Measurements from ENCODE around the gene SLC5A10.

Gene SLC5A10

GRCh38 chr17:18966831-18967624 lies 15.1 kb downstream of the SLC5A10 start:
- no peak for DNase-seq

GRCh38 chr17:18967916-18968315 lies 16.0 kb downstream of the SLC5A10 start:
- no peak for DNase-seq

- DNase-seq: no peak
These were observed 16.4 kb downstream of the SLC5A10 start for GRCh38 chr17:18968345-18968744.

DNA sequence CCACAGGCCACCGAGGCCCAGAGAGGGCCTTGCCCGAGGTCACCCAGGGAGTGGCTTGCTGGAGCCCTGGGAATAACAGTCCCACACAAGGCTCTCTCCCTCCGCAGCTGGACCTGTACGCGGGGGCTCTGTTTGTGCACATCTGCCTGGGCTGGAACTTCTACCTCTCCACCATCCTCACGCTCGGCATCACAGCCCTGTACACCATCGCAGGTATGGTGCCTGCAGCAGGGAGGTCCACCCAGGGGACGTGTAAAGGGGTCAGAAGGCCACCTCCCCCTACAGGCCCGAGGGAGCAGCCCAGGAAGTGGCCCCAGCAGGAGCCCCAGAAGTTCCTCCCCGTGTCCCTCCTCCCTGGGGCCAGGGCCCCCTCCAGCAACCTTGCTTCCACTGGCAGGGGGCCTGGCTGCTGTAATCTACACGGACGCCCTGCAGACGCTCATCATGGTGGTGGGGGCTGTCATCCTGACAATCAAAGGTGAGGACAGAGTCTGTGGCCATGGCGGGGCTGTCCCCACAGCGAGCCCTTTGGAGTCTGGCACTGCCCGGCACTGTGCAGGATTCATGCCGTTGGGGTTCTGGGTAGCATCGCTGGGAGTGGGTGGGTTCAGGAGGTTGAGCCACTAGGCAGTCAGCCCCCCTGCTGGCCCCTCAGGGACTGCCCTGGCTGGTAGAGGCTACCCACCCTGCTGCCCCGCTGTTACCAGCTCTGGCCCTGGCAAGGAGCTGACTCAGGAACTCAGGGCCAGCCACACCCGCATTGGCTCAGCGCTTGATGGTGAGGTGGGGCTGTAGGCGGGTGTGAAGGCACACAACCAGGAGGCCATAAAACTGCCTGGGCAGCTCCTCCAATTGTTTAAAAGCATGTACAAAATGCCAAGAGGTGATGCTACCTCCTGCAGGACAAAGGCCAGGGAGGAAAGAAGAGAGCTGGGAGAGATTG lies 17.3 kb downstream of the SLC5A10 start:
- DNase-seq: no peak

DNA sequence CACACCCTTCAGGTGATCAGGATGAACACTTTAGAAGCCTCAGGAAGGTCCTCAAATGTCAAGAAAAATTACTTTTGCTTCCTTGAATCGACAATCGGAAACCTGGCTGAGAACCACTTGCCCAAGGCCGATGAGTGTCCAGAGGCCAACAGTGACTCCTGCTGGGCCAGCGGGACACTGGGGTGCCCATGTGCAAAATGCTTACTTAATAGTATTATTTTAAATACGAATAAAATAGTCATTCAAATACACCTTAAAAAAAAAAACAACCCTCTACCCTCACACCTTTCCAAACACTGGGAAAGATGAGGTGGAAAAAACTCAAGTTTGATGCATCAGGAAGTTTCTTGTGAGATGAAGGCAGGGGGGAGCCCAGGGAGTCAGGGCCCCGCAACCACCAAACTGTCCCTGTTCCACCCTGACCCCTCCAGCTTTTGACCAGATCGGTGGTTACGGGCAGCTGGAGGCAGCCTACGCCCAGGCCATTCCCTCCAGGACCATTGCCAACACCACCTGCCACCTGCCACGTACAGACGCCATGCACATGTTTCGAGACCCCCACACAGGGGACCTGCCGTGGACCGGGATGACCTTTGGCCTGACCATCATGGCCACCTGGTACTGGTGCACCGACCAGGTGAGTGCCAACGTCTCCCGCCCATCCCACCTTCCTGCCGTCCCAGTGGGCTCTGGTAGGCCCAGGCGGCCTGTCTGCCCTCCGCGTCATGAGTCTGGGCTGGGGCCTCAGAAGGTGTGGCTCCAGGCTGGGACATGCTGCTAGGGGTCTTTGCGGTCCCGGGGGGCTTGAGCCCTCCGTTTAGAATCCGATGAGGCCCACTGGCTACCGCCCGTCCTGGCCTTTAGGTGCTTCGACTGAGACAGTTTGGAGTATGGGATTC lies 18.9 kb downstream of the SLC5A10 start:
- DNase-seq: no peak

DNA sequence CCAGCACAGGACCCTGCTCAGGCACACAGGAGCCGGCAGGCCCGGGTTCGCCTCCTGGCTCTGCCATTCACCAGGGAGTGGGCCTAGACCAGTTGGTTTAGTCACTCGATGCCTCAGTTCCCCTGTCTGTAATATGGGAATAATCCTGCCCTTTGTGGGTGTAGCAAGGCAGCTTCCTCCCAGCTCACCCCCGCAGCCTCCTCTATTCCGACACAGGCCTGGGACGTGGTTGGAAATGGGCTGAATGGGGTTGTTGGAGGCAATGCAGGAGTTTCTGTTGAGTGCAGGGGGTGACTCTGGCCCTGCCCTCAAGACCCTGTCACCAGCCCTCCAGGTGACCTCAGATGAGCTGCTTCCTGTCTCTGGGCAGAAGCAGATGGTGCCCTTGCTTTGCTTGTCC lies 19.8 kb downstream of the SLC5A10 start:
- no peak for DNase-seq

DNA sequence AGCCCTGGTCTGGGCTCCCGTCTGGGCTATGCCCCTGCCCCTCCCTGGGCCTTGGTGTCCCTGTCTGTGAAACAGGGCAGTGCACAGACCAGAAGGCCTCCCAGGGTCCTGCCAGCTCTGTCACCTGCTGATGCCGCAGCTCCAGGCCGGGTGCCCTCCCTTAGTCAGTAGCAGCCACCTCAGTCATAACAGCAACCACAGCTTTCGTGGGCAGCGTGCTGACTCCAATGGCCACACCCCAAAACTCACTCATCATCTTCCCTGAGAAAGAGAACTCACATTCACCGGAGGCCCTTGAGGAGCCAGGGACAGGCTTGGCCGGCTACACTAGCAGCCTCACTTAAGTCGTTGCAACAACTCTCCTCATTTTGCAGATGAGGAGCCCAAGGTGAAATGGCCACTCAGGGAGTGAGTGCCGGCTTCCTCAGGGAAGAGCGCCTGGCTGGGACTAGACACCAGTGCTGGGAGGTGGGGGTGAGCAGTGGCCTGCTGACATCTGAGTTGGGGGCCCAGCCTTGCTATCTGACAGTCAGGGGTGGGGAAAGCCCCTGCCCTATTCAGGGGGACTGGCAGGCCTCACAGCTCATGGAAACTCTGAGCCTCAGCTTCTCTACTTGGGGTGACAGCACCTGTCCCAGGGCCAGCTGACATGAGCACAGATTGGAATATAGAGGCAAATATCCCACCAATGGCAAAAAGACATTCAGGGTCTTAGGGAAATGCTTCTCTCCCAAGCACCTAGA lies 22.6 kb downstream of the SLC5A10 start:
- no peak for DNase-seq

DNA sequence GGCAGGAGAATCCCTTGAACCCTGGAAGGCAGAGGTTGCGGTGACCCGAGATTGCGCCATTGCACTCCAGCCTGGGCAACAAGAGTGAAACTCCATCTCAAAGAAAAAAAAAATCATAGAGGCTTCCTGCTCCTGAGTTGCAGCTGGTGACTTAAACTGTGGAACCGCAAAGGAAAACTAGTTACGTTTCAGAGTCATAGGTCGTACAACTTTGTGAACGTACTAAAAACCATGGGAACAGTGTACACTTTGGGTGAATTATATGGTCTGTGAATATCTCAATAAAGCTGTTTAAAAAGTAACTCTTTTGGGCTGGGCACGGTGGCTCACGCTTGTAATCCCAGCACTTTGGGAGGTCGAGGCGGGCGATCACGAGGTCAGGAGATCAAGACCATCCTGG lies 23.6 kb downstream of the SLC5A10 start:
- DNase-seq: no peak

- DNase-seq: no peak
These were observed 24.2 kb downstream of the SLC5A10 start for GRCh38 chr17:18976201-18976600.

GRCh38 chr17:18977021-18977420 lies 25.1 kb downstream of the SLC5A10 start:
- DNase-seq: no peak

- DNase-seq: no peak
These were observed 25.7 kb downstream of the SLC5A10 start for GRCh38 chr17:18977646-18978045.

- DNase-seq: no peak
These were observed 26.1 kb downstream of the SLC5A10 start for GRCh38 chr17:18978050-18978449.

GRCh38 chr17:18978655-18979054 lies 26.7 kb downstream of the SLC5A10 start:
- DNase-seq: no peak

DNA sequence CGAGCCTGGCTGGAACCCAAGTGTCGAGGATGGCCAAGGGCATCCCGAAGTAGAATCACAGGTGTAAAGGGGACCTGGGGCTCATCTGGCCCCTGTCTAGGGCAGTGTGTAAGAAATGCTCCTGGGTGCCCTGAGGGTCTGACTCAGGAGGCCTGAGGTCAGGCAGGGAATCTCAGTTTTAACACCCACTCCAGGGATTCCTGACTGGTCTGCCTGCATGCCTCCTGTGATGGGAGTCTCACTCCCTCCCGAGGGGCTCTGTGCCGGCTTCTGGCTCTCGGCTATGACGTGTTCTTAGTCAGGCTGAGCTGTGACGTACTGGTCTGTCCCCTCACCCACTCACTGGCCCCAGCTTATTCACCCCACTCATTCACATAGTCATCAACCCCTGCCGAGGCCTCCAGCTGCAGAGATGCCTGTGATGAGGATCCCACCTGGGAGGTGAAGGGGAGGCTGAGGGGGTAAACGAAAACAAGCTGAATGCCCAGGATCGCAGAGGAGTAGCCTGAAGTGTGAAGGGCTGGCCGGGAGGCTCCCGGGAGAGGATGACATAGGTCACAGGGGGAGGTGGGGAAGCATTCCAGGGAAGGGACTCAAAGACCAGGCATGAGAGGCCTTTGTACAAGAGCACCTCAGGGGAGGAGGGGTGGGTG lies 28.8 kb downstream of the SLC5A10 start:
- no peak for DNase-seq

DNA sequence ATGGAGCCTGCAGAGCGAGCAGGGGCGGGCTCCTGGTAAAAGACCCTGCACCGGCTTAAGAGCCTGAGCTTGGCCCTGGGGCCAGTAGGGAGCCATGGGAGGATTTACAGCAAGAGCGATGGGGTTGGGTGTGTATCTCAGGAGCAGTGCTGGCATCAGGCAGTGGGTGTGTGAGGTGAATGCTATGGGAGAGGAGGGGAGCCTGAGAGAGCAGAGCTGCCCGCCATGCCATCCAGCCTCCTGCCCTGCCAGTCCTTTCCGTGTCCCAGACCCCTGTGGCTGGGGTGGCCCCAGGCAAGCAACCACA lies 29.3 kb downstream of the SLC5A10 start:
- no peak for DNase-seq

GRCh38 chr17:18981642-18982424 lies 29.9 kb downstream of the SLC5A10 start:
- DNase-seq: no peak

DNA sequence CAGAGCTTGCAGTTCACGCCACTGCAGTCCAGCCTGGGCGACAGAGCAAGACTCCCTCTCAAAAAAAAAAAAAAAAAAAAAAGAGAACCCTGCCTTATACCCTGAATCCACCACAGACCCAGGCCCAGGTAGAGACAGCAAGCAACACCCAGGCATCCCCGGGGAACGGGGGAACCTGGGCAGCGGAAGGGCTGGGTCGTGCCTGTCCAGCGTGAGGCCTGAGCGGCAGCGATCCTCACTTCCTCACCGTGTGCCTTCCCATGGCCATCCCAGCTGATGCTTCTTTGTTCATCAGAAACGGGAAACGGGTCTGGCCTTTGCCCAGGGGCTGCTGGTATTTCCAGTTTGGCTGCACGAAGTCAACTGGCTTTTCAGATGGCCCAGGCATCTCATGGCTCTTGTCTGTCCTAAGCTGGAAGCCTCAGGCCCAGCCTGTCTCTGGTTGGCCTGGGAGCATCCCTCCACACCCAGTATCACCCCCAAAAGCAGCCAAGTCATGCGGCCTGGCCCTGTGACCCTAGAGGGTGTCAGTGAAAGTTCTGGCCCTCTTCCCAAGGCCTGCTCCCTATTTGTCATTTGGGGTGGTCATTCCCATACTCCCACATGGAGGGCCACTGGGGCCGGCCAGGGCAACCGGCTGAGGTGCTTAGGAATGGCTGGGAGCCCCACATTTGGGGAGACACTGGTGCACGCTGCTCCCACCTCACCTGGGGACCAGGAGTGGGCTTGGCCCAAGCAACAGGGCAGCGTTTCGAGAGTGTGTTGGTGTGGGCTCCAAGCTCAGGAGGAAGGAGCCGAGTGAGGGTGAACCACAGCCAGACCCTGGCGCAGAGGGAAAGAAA lies 32.5 kb downstream of the SLC5A10 start:
- no peak for DNase-seq

GRCh38 chr17:18985475-18985874 lies 33.5 kb downstream of the SLC5A10 start:
- DNase-seq: no peak

GRCh38 chr17:18986541-18987229 lies 34.7 kb downstream of the SLC5A10 start:
- DNase-seq: no peak
